ENCODE results near the gene PRR16.

- TF ChIP-seq EZH2 (IDR thresholded peaks at IDR 0.05; ENCODE audit: borderline replicate concordance) = no peak
- TF ChIP-seq CTCF (IDR thresholded peaks at IDR 0.05; ENCODE audit: poor library complexity) = no peak
Measured at GRCh38 chr5:120735076-120735475, 271.0 kb downstream of the PRR16 start.
